ENCODE results near the gene OXER1. TPM values are rescaled to one million over a fixed set of nuclear protein-coding genes. Genes with fewer than 3 reads are reported as not detected.
A peak's percentile ranks its signal among the peaks of the same experiment; 100 is the strongest.

OXER1 gene
- total and polyA plus RNA-seq, 2 of the 13 experiments (the other 11 are each of a cell fraction or from before 2014, with no cell fraction given), result 8.0 to 9.0 TPM

GRCh38 chr2:42810971-42811811, 47.3 kb upstream of the OXER1 start (continued):
- TF ChIP-seq LRRFIP1 (CRISPR knock-in tag; conservative IDR thresholded peaks at IDR 0.05) (no peak), TAF15 (IDR thresholded peaks at IDR 0.05; ENCODE audit: low read depth, low read length, poor library complexity, severe bottlenecking) (no peak), ZNF747 (CRISPR knock-in tag; IDR thresholded peaks at IDR 0.05; ENCODE audit: borderline replicate concordance) (peak; percentile 66), ZNF230 (CRISPR knock-in tag; IDR thresholded peaks at IDR 0.05) (peak; percentile 3; the same call in 1 of the 2 replicates), MATR3 (CRISPR knock-in tag; IDR thresholded peaks at IDR 0.05) (no peak), ZNF629 (CRISPR knock-in tag; conservative IDR thresholded peaks at IDR 0.05) (no peak), ZNF446 (CRISPR knock-in tag; IDR thresholded peaks at IDR 0.05) (0 out of 2 replicates have a peak, but pooled peaks have one; percentile 33), HNRNPH1 (optimal IDR thresholded peaks at IDR 0.05; ENCODE audit: low read depth, low read length) (no peak), ZNF569 (CRISPR knock-in tag; IDR thresholded peaks at IDR 0.05; ENCODE audit: borderline replicate concordance) (peak; percentile 68; the same call in 1 of the 2 replicates), ZBTB21 (CRISPR knock-in tag; IDR thresholded peaks at IDR 0.05) (no peak), SP5 (CRISPR knock-in tag; IDR thresholded peaks at IDR 0.05; ENCODE audit: borderline replicate concordance, low read depth) (peak; percentile 85), ZNF333 (CRISPR knock-in tag; IDR thresholded peaks at IDR 0.05; ENCODE audit: borderline replicate concordance) (no peak; the same call in 1 of the 2 replicates), EZH2 (conservative IDR thresholded peaks at IDR 0.05; ENCODE audit: low read depth, low read length) (no peak), FOXC1 (CRISPR knock-in tag; IDR thresholded peaks at IDR 0.05; ENCODE audit: borderline replicate concordance) (peak; percentile 21; the same call in 1 of the 2 replicates), PAX8 (CRISPR knock-in tag; IDR thresholded peaks at IDR 0.05; ENCODE audit: borderline replicate concordance) (no peak), ZNF607 (CRISPR knock-in tag; IDR thresholded peaks at IDR 0.05; ENCODE audit: borderline replicate concordance) (no peak)
- TF ChIP-seq, protein P1, sequence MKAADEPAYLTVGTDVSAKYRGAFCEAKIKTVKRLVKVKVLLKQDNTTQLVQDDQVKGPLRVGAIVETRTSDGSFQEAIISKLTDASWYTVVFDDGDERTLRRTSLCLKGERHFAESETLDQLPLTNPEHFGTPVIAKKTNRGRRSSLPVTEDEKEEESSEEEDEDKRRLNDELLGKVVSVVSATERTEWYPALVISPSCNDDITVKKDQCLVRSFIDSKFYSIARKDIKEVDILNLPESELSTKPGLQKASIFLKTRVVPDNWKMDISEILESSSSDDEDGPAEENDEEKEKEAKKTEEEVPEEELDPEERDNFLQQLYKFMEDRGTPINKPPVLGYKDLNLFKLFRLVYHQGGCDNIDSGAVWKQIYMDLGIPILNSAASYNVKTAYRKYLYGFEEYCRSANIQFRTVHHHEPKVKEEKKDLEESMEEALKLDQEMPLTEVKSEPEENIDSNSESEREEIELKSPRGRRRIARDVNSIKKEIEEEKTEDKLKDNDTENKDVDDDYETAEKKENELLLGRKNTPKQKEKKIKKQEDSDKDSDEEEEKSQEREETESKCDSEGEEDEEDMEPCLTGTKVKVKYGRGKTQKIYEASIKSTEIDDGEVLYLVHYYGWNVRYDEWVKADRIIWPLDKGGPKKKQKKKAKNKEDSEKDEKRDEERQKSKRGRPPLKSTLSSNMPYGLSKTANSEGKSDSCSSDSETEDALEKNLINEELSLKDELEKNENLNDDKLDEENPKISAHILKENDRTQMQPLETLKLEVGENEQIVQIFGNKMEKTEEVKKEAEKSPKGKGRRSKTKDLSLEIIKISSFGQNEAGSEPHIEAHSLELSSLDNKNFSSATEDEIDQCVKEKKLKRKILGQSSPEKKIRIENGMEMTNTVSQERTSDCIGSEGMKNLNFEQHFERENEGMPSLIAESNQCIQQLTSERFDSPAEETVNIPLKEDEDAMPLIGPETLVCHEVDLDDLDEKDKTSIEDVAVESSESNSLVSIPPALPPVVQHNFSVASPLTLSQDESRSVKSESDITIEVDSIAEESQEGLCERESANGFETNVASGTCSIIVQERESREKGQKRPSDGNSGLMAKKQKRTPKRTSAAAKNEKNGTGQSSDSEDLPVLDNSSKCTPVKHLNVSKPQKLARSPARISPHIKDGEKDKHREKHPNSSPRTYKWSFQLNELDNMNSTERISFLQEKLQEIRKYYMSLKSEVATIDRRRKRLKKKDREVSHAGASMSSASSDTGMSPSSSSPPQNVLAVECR (CRISPR knock-in tag; IDR thresholded peaks at IDR 0.05; ENCODE audit: borderline replicate concordance), result no peak; the same call in 1 of the 2 replicates
- TF ChIP-seq, protein P2, sequence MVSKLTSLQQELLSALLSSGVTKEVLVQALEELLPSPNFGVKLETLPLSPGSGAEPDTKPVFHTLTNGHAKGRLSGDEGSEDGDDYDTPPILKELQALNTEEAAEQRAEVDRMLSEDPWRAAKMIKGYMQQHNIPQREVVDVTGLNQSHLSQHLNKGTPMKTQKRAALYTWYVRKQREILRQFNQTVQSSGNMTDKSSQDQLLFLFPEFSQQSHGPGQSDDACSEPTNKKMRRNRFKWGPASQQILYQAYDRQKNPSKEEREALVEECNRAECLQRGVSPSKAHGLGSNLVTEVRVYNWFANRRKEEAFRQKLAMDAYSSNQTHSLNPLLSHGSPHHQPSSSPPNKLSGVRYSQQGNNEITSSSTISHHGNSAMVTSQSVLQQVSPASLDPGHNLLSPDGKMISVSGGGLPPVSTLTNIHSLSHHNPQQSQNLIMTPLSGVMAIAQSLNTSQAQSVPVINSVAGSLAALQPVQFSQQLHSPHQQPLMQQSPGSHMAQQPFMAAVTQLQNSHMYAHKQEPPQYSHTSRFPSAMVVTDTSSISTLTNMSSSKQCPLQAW (CRISPR knock-in tag; IDR thresholded peaks at IDR 0.05), result no peak
